ENCODE measurements around the gene DKK2. TPM values are rescaled to one million over a fixed set of nuclear protein-coding genes. Genes with fewer than 3 reads are reported as not detected.

Gene DKK2
- total and polyA plus RNA-seq, 9 of the 15 experiments (the other 6 are each of a cell fraction or from before 2014, with no cell fraction given): not detected

GRCh38 chr4:107050525-107051135 is 14.5 kb upstream of the DKK2 start:
- Histone ChIP-seq H3K79me2 (ENCODE audit: control insufficient read depth, insufficient read depth, low read length) (no peaks in the 10 kb centered on the region), H3K9me3 (replicated peaks; ENCODE audit: control insufficient read depth, insufficient read depth, low read depth, low read length) (no peaks in the 10 kb centered on the region), H3K4me2 (ENCODE audit: insufficient read depth, low read length) (no peak overlapping the region), H3K4me3 (no peak overlapping the region), H3K4me1 (replicated peaks in 1 of 2; ENCODE audit: control insufficient read depth in 2 of 2, insufficient read depth in 2 of 2, low read length in 2 of 2) (no peaks in the 10 kb centered on the region), H3K9me1 (ENCODE audit: control insufficient read depth, insufficient read depth, low read length) (no peaks in the 10 kb centered on the region), H3K27me3 (ENCODE audit: control insufficient read depth in 2 of 2, insufficient read depth in 2 of 2, low read length in 2 of 2) (no peaks in the 10 kb centered on the region), H4K20me1 (replicated peaks; ENCODE audit: control insufficient read depth, insufficient read depth, low read length) (no peaks in the 10 kb centered on the region), H3K27ac (ENCODE audit: extremely low read depth, low read depth, low read length) (no peak overlapping the region), H3K36me3 (ENCODE audit: control insufficient read depth, insufficient read depth, low read length) (no peaks in the 10 kb centered on the region), H2AFZ (ENCODE audit: low read depth, low read length) (no peak overlapping the region), H3K9ac (ENCODE audit: insufficient read depth in 1 of 2, low read depth in 2 of 2, low read length in 2 of 2) (no peak overlapping the region)
- TF ChIP-seq, protein P1, sequence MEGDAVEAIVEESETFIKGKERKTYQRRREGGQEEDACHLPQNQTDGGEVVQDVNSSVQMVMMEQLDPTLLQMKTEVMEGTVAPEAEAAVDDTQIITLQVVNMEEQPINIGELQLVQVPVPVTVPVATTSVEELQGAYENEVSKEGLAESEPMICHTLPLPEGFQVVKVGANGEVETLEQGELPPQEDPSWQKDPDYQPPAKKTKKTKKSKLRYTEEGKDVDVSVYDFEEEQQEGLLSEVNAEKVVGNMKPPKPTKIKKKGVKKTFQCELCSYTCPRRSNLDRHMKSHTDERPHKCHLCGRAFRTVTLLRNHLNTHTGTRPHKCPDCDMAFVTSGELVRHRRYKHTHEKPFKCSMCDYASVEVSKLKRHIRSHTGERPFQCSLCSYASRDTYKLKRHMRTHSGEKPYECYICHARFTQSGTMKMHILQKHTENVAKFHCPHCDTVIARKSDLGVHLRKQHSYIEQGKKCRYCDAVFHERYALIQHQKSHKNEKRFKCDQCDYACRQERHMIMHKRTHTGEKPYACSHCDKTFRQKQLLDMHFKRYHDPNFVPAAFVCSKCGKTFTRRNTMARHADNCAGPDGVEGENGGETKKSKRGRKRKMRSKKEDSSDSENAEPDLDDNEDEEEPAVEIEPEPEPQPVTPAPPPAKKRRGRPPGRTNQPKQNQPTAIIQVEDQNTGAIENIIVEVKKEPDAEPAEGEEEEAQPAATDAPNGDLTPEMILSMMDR (IDR thresholded peaks at IDR 0.05 in 2 of 3, conservative IDR thresholded peaks at IDR 0.05 in 1 of 3; ENCODE audit: insufficient read depth in 2 of 3, low read depth in 1 of 3, low read length in 3 of 3): peak; percentile 13 to 40 (median 29); a peak in 2 of 6 replicates
- no peak for TF ChIP-seq THRB (CRISPR knock-in tag; conservative IDR thresholded peaks at IDR 0.05)
- 0 out of 4 replicates have a peak, but pooled peaks of 1 of the 2 experiments have one; percentile 11 for TF ChIP-seq RAD21 (CRISPR knock-in tag; conservative IDR thresholded peaks at IDR 0.05 in 1 of 2, IDR thresholded peaks at IDR 0.05 in 1 of 2)
- TF ChIP-seq TCF3 (CRISPR knock-in tag; IDR thresholded peaks at IDR 0.05): no peak
- no peak for TF ChIP-seq CEBPG (CRISPR knock-in tag; IDR thresholded peaks at IDR 0.05)
- peak in 1 of 2 experiments; percentile 23; a peak in 1 of 4 replicates for TF ChIP-seq CEBPG (tag; conservative IDR thresholded peaks at IDR 0.05 in 1 of 2, IDR thresholded peaks at IDR 0.05 in 1 of 2)
- ChIA-PET POLR2A (no interaction called here), CTCF (ENCODE audit: low intra/inter-chr PET ratio) (no interaction called here)
- BruUV-seq (replicated peaks): no TSS peak
- in situ Hi-C loops (cut with MboI): no loop called here
- ATAC-seq: no peak
- no peak for FAIRE-seq
- peak in 1 of 4 experiments; percentile 2 for DNase-seq (ENCODE audit: extremely low read depth in 1 of 4, low spot score in 3 of 4)
- WGBS (ENCODE audit: insufficient coverage, low coverage, missing lambda C conversion rate): 0% methylated on average over 3 of the region's 3 CpGs
- intact Hi-C loops (cut with micrococcal nuclease): no loop called here
